HG02798 (cell line): ENCODE measurements around the gene TIAL1.
"Not testable (repeated sequence)": the region's sequence is repeated elsewhere in the genome, so short reads cannot be mapped to it uniquely, and the experiment has no call there.

Experiments
- ATAC-seq: cut with Tn5 transposase; IDR thresholded peaks from one replicate; pipeline ENCODE4 v1.9.1; 2021; ENCODE audit warnings: mild to moderate bottlenecking; ENCODE audit not compliant: unreplicated experiment, poor library complexity

The TIAL1 gene, protein sequence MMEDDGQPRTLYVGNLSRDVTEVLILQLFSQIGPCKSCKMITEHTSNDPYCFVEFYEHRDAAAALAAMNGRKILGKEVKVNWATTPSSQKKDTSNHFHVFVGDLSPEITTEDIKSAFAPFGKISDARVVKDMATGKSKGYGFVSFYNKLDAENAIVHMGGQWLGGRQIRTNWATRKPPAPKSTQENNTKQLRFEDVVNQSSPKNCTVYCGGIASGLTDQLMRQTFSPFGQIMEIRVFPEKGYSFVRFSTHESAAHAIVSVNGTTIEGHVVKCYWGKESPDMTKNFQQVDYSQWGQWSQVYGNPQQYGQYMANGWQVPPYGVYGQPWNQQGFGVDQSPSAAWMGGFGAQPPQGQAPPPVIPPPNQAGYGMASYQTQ

DNA sequence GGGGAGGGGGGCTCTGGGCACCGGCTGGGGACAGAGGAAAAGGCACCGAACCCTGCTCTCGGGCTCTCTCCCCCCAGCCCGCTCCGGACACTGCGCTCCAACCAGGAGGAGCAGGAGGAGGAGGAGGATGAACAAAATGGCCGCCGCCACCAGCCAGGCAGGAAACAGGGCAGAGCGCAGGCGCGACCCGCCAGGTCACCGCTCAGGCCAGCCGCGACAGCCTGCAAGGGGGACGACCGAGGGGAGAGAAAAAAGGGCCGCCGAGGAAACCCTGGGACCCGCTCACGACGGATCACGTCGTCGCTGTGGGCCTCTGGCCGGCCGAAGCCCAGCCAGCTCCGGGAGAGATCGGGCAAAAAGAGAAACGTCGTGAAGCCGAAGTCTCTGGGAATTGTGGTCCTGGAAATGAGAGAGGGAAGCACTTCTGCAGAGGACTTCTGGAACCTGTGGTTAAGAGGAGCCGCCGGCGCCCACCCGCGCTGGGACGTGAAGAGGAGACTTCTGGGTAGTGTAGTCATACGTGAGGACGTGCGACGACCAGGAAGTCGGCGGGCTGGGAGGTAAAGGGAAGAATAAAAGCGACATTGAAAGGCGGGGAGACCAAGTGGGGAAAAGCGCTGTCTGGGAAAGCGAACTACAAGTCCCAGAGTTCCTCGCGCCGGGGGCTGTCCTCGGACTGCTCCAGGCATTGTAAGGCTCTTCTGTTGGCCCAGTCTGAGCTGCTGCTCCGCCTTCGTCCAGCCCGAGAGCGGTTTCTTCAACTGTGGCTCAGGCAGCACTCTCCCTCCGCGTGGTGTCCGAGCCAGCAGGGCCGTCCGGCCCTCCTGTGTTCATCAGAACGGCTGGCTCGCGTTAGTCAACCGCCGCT is at the start of gene TIAL1:
Gene TIAL1 (minus strand): TSS at position 428 of the 868 bp plus-strand sequence. CDS start 499 bp downstream, outside the sequence.
- ATAC-seq: peak; percentile 89

GRCh38 chr10:119644994-119645393 is 48.2 kb upstream of the TIAL1 start:
- ATAC-seq: no peak

GRCh38 chr10:119644205-119644814 is 47.5 kb upstream of the TIAL1 start:
- no peak for ATAC-seq

- ATAC-seq: no peak
These were observed 46.8 kb upstream of the TIAL1 start for GRCh38 chr10:119643306-119644204.

DNA sequence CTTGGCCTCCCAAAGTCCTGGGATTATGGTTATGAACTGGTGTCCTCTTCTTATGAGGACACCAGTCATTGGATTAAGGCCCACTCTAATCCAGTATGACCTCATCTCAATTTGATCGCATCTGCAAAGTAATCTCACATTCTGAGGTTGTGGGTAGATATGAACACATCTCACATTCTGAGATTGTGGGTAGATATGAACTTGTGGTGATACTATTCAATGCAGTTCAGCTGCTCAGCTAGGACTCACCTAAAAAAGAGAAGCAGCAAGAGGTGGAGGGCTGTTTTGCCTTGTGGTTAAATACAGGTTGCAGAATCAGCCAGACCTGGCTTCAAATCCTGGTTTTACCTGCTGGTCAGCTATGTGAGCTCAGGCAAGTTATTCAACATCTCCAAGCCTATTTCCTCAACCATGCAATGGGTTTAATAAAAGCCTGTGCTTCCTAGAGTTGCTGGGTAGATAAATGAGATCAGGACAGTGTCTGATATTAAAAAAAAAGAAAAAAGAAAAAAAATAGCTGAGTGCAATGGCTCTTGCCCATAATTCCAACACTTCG is 45.9 kb upstream of the TIAL1 start:
- no peak for ATAC-seq

DNA sequence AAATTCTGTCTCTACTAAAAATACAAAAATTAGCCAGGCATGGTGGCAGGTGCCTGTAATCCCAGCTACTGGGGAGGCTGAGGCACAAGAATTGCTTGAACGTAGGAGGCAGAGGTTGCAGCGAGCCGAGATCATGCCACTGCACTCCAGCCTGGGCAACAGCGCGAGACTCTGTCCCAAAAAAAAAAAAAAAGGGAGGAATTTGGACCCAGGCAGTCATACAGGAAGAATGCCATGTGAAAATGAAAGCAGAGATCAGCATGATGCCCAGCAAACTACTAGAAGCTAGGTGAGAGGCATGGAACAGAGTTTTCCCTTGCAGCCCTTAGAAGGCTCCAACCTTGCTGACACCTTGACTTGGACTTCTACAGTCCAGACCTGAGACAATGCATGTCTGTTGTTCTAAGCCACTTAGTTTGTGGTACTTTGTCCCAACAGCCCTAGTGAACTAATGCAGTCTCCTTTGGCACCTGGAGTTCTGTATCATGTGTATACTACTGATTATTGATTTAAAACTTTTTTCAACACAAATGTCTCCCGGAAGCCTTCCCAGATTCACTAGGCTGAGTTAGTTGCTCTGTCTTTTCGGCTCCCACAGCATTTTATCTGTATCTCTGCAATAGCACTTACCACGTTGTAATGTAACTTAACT is 44.2 kb upstream of the TIAL1 start:
- no peak for ATAC-seq

DNA sequence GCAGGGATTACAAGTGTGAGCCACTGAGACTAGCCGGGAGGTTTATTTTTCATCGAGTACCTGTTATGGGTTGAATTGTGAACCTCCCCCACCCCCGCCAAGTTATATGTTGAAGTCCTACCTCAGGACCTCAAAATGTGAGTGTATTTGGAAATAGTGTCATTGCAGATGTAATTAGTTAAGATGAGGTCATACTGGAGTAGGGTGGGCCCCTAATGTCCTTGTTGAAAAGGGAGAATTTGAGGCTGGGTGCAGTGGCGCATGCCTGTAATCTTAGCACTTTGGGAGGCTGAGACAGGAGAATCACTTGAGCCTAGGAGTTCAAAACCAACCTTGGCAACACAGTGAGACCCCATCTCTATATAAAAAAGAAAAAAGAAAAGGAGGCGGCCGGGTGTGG is 43.6 kb upstream of the TIAL1 start:
- no peak for ATAC-seq

DNA sequence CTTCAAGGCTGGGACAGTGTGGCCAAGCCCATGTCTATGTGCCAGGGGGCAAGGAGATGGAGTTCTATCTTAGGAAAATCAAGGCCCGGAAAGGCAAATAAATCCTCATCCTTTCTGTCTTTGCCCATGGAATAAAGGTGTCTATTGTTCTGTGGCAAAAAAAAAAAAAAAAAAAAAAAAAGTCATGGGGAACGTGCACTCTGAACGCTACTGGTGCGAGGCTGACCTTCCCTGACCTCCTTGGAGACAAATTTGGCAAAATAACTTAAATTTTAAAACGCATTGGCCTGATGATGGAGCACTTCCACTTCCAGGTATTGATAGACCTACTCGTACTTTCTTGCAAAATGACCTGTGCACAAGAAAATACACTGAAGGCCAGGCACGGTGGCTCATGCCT is 42.2 kb upstream of the TIAL1 start:
- no peak for ATAC-seq

GRCh38 chr10:119637631-119638030 is 40.9 kb upstream of the TIAL1 start:
- no peak for ATAC-seq

GRCh38 chr10:119634219-119634544 is 37.4 kb upstream of the TIAL1 start:
- no peak for ATAC-seq

GRCh38 chr10:119633538-119634218 is 36.9 kb upstream of the TIAL1 start:
- no peak for ATAC-seq

GRCh38 chr10:119630300-119630699 is 33.5 kb upstream of the TIAL1 start:
- ATAC-seq: no peak

- ATAC-seq: no peak
These were observed 29.0 kb upstream of the TIAL1 start for GRCh38 chr10:119625570-119626280.

DNA sequence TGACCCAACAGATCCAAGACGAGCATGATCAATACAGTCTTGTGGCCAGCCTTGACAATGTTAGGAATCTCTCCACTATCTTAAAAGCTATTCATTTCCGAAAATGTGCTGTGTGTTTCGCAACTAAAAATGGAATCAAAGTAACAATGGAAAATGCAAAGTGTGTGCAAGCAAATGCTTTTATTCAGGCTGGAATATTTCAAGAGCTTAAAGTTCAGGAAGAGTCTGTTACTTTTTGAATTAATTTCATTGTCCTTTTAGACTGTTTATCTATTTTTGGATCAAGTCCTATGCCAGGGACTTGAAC is 24.3 kb upstream of the TIAL1 start:
- ATAC-seq: no peak

- ATAC-seq: no peak
These were observed 23.7 kb upstream of the TIAL1 start for GRCh38 chr10:119620241-119621077.

- not testable (repeated sequence) for ATAC-seq
These were observed 23.0 kb upstream of the TIAL1 start for GRCh38 chr10:119619811-119620210.

DNA sequence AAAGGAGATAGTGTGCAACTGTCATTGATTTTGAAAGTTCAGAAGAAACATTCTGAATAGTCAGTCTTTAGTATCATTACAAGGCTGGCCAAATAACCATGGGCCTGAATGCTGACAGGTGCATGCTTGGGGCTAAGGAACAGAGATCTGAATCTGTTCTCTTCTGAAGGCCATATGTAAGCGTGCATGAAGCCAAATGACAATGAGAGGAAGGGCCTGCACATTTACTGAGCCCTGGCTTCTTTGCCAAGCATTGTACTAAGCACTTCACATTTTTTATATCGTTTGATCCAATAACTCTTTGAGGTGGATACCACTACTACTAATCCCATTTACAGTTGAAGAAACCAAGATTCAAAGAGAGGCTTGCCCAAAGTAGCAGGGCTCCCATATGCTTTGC is 22.5 kb upstream of the TIAL1 start:
- ATAC-seq: no peak
